Endodermal cell (in vitro differentiated cells): ENCODE data around the gene SBF2. TPM values are rescaled to one million over a fixed set of nuclear protein-coding genes. Genes with fewer than 3 reads are reported as not detected.

Experiments
- DNase-seq: peaks from one replicate; pipeline ENCODE4 v3.0.0-alpha.2; 2017
- H3K27ac ChIP-seq: 2 replicates; pipeline ENCODE4 v1.5.1; 2013; ENCODE audit warnings: mild to moderate bottlenecking, low read depth, low read length, moderate library complexity
- H3K27me3 ChIP-seq: 2 replicates; pipeline ENCODE4 v1.6.1; 2013; ENCODE audit warnings: mild to moderate bottlenecking, low read length, moderate library complexity; ENCODE audit not compliant: insufficient read depth, control insufficient read depth, poor library complexity, severe bottlenecking
- H3K36me3 ChIP-seq: 2 replicates; pipeline ENCODE4 v1.7.0; 2013; ENCODE audit warnings: mild to moderate bottlenecking, low read length, moderate library complexity; ENCODE audit not compliant: control insufficient read depth, insufficient read depth
- H3K4me1 ChIP-seq: one replicate; pipeline ENCODE4 v1.7.0; 2013; ENCODE audit warnings: low read length; ENCODE audit not compliant: control insufficient read depth, insufficient read depth
- H3K4me3 ChIP-seq: 2 replicates; pipeline ENCODE4 v1.5.1; 2013; ENCODE audit warnings: mild to moderate bottlenecking, low read length, moderate library complexity
- H3K9ac ChIP-seq: 2 replicates; pipeline ENCODE4 v1.6.1; 2013; ENCODE audit warnings: mild to moderate bottlenecking, low read length, moderate library complexity; ENCODE audit not compliant: poor library complexity, severe bottlenecking; ENCODE audit errors: extremely low read depth
- H3K9me3 ChIP-seq: 2 replicates; pipeline ENCODE4 v1.6.1; 2013; ENCODE audit warnings: mild to moderate bottlenecking, low read length, moderate library complexity; ENCODE audit not compliant: control insufficient read depth
- H3K27ac Mint-ChIP-seq: 2 replicates; pipeline ENCODE4 v1.8.0; 2020; ENCODE audit warnings: mixed read lengths
- H3K27me3 Mint-ChIP-seq: 2 replicates; pipeline ENCODE4 v1.8.0; 2021; ENCODE audit warnings: mild to moderate bottlenecking, mixed read lengths; ENCODE audit not compliant: insufficient read depth
- H3K36me3 Mint-ChIP-seq: 2 replicates; pipeline ENCODE4 v1.8.0; 2020; ENCODE audit warnings: low read depth, mixed read lengths
- H3K4me1 Mint-ChIP-seq: 2 replicates; pipeline ENCODE4 v1.8.0; 2020; ENCODE audit warnings: mixed read lengths
- H3K4me3 Mint-ChIP-seq: 2 replicates; pipeline ENCODE4 v1.8.0; 2020; ENCODE audit warnings: mild to moderate bottlenecking, moderate library complexity, mixed read lengths
- H3K9me3 Mint-ChIP-seq: 2 replicates; pipeline ENCODE4 v1.8.0; 2020; ENCODE audit warnings: mild to moderate bottlenecking, mixed read lengths
- WGBS, 2 experiments: methylation state at CpG; one replicate each; pipeline versions ENCODE4 v1.1.5 to v1.1.7; 2013; ENCODE audit warnings: missing lambda C conversion rate in 2 of 2, mixed read lengths in 1 of 2; ENCODE audit not compliant: insufficient coverage in 1 of 2, insufficient read length in 1 of 2; 5-methylcytosine and 5-hydroxymethylcytosine counted together
- total RNA-seq, 2 donors: library from RNA; stranded (reverse); fragmentation: NEBNext Ultra II Directional in 1 of 2; extraction: Animal tissue kit (Norgen Biotek cat#: 25700) in 1 of 2; gene quantifications; 2 replicates in 1 of 2; 3 replicates in 1 of 2; pipeline ENCODE4 v1.2.1, GENCODE V29; 2021
- TF ChIP-seq, protein P1 (sequence below): fragments of 200-600 bp; sonication (generic); conservative IDR thresholded peaks from 2 replicates; pipeline ENCODE4 v1.5.0; 2021; ENCODE audit warnings: antibody characterized with exemption, mild to moderate bottlenecking

The SBF2 gene
- total RNA-seq, 2 donors from 2014 or later, result 27.1 to 32.5 TPM

GRCh38 chr11:10288881-10289764 is 4.9 kb downstream of the SBF2 start:
- H3K9ac ChIP-seq, result no peak overlapping the region
- WGBS, 2 experiments, result 80 to 89% methylated on average over 2 to 24 of the region's 24 CpGs
- no peaks in the 10 kb centered on the region for H3K36me3 ChIP-seq
- H3K36me3 Mint-ChIP-seq, result peaks cover 6% of the 10 kb centered on the region
- H3K4me3 ChIP-seq, result no peak overlapping the region
- H3K4me1 Mint-ChIP-seq, result peaks cover 17% of the 10 kb centered on the region
- no peaks in the 10 kb centered on the region for H3K9me3 Mint-ChIP-seq
- no peaks in the 10 kb centered on the region for H3K27me3 Mint-ChIP-seq
- no peaks in the 10 kb centered on the region for H3K4me1 ChIP-seq
- H3K27ac ChIP-seq, result no peak overlapping the region
- H3K4me3 Mint-ChIP-seq, result no peak overlapping the region
- H3K27ac Mint-ChIP-seq, result no peak overlapping the region
- no peak for DNase-seq
- no peaks in the 10 kb centered on the region for H3K9me3 ChIP-seq
- TF ChIP-seq, protein P1, sequence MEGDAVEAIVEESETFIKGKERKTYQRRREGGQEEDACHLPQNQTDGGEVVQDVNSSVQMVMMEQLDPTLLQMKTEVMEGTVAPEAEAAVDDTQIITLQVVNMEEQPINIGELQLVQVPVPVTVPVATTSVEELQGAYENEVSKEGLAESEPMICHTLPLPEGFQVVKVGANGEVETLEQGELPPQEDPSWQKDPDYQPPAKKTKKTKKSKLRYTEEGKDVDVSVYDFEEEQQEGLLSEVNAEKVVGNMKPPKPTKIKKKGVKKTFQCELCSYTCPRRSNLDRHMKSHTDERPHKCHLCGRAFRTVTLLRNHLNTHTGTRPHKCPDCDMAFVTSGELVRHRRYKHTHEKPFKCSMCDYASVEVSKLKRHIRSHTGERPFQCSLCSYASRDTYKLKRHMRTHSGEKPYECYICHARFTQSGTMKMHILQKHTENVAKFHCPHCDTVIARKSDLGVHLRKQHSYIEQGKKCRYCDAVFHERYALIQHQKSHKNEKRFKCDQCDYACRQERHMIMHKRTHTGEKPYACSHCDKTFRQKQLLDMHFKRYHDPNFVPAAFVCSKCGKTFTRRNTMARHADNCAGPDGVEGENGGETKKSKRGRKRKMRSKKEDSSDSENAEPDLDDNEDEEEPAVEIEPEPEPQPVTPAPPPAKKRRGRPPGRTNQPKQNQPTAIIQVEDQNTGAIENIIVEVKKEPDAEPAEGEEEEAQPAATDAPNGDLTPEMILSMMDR, result no peak
- no peaks in the 10 kb centered on the region for H3K27me3 ChIP-seq

- TF ChIP-seq, protein P1, result no peak
- Histone ChIP-seq H3K9ac (no peak overlapping the region), H3K36me3 (no peaks in the 10 kb centered on the region), H3K9me3 (no peaks in the 10 kb centered on the region), H3K4me3 (no peak overlapping the region), H3K27me3 (no peaks in the 10 kb centered on the region), H3K27ac (no peak overlapping the region), H3K4me1 (no peaks in the 10 kb centered on the region)
- Mint-ChIP-seq H3K36me3 (peaks cover 6% of the 10 kb centered on the region), H3K27ac (no peak overlapping the region), H3K27me3 (no peaks in the 10 kb centered on the region), H3K9me3 (no peaks in the 10 kb centered on the region), H3K4me3 (no peak overlapping the region), H3K4me1 (peaks cover 14% of the 10 kb centered on the region)
- 75 to 94% methylated on average over 7 to 9 of the region's 9 CpGs for WGBS, 2 experiments
- no peak for DNase-seq
These were observed 6.0 kb downstream of the SBF2 start for GRCh38 chr11:10287766-10288715.

DNA sequence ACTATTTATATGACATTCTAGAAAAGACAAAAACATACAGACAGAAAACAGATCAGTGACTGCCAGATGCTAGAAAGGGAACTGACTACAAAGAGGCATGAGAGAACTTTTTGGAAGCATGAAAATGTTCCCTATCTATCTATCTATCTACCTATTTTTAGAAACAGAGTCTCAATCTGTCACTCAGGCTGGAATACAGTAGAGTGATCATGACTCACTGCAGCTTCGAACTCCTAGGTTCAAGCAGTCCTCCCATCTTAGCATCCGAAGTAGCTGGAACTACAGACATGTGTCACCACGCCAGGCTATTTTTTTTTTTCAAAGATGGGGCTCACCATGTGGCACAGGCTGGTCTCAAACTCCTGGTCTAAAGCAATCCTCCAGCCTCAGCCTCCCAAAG is 6.9 kb downstream of the SBF2 start:
- TF ChIP-seq, protein P1, result no peak
- Mint-ChIP-seq H3K36me3 (peaks cover 6% of the 10 kb centered on the region), H3K9me3 (no peaks in the 10 kb centered on the region), H3K4me1 (peaks cover 10% of the 10 kb centered on the region), H3K27ac (no peak overlapping the region), H3K27me3 (no peaks in the 10 kb centered on the region), H3K4me3 (no peak overlapping the region)
- Histone ChIP-seq H3K27me3 (no peaks in the 10 kb centered on the region), H3K27ac (no peak overlapping the region), H3K9ac (no peak overlapping the region), H3K4me3 (no peak overlapping the region), H3K4me1 (no peaks in the 10 kb centered on the region), H3K36me3 (no peaks in the 10 kb centered on the region), H3K9me3 (no peaks in the 10 kb centered on the region)
- 89 to 94% methylated on average over 3 of the region's 3 CpGs for WGBS, 2 experiments
- DNase-seq, result no peak
